NCI-H2081 (cell line): ENCODE data around the gene CHERP.

Experiments
- DNase-seq, 2 experiments: peaks; one replicate each; lab custom pipeline; 2025; lab: John Stamatoyannopoulos, UW

CHERP gene

GRCh38 chr19:16542045-16542909 is at the start of gene CHERP:
Gene CHERP, minus strand, starts transcription at chr19:16542437. Its CDS starts 59 bp downstream, at chr19:16542378.
- DNase-seq = peak; percentile 92 to 96

- DNase-seq = no peak
Measured at GRCh38 chr19:16590876-16591802, 48.9 kb upstream of the CHERP start.

DNA sequence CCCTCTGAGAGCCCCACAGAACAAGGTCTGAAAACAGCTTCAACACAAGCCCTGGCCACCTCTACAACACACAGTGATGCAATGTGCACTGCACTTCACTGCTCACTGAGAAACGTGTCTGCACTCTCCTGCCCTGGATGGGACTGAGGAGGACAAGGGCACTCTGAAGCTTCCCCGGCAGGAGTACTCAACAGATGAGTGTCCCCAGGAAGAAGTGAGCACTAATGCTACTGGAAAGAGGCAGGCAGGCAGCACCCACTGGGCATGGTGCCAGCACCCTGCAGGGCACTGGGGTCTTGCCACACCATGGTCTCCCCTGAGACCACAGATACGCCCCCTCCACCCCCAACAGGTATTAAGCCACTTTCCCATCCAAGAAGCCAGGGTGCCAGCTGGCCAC is 47.7 kb upstream of the CHERP start:
- peak in 1 of 2 experiments; percentile 41 for DNase-seq

GRCh38 chr19:16588824-16589577 is 46.8 kb upstream of the CHERP start:
- DNase-seq = no peak

DNA sequence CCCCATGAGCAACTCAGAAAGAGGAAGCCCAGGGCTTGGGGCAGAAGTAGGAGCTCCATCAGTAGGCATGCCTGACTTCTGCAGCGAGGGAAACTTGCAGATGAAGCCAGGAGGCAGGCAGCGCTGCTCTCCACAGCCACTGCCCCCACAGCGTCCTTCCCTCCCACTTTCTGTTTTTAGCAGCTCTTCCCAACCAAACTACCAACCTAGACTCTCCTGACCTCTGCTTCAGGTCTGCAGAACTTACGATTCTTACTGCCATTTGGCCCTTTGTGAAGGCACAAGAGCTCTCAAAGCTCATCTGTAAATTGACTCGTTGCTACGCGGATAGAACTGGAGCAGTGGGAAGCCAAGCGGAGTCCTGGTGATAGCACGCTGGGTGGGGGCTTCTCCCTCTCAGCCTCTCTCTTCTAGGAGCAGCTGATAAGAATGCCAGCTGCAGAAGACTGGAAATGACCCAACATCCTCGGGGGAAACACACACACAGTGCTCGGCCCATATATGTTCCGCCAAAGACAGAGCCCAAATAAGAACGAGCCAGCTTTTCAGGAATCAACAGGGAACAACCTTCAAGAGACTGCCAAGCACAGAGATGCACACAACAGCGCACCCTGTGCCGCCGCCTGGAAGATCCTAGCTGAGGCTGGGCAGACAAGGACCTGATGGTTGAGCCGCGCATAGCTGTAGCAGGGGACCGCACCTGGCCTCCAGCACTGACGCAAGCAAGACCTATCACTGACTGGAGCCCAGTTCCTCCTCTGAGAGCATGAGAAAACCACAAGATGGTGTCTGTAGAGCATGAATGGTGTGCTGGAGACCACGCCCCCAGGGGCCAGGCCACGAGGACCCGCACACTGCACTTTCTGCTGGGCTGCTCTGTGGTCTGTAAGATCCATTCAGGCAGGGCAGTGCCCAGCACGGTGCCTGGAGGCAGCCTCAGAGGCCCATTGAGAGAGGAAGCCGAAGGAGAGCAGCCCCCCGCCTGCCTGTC is 45.9 kb upstream of the CHERP start:
- DNase-seq = peak in 1 of 2 experiments; percentile 18

- no peak for DNase-seq
Measured at GRCh38 chr19:16586991-16587832, 45.0 kb upstream of the CHERP start.

- no peak for DNase-seq
Measured at GRCh38 chr19:16586477-16586871, 44.2 kb upstream of the CHERP start.

DNA sequence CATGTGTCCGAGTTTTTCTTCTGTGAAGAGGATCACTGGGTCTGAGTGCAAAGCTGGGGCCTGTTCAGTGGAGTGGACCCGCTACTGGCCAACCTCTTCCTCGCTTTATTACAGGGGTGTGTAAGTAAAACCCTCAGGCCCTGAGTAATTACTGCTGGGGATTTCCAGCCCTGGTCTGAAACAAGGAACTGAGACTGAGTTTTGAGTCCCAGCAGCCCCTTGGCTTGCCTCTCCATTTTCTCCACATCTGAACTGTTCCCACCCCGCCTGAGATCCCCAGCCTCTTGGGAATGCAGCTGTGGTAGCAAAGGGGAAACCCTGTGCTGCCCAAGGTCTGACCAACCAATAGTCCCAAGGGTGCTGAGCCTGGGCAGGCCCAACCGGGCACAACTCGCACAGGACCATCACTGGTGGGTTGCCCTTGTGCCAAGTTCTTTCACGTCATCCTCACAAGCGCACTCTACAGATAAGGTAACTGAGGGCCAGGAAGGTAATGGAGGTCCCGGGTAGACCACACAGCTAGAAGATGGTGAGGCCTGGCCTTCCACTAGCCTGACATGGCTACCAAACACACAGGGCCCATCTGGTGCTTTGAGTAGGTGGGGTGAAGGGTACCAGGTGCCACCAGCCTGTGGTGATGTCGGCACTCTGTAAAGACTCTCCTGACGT is 43.7 kb upstream of the CHERP start:
- DNase-seq = no peak

DNA sequence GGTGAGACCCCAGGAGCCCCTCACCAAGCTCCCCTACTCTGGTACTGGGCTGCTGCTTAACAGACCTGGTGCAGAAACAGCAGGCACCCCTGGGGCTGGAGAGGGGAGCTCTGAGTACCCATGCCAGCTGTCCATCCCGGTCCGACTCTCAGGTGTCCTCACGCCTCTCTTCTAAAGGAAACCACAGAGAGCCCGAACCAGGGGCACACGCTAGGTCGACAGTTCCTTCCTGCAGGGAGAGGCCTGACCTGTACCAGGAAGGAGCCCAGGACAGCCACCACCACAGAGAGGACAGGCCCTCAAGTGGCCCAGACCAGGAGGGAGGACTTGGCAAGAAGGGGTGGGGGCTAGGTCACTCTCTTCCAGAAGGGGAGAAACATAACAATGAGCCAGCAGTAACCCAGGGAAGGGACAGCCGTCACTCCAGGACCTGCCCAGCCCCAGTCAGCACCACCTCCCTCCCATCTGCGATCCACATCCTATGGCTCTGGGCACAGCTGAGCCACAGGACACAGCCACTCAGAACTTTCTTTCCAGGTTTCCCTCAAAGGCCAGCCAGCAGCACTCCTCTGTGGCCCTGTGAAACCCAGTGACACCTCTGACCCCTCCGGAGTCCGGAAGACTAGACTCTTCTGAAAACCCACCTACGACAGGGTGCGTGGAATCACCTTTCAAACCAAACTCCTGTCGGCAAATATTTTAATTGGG is 43.0 kb upstream of the CHERP start:
- no peak for DNase-seq

DNA sequence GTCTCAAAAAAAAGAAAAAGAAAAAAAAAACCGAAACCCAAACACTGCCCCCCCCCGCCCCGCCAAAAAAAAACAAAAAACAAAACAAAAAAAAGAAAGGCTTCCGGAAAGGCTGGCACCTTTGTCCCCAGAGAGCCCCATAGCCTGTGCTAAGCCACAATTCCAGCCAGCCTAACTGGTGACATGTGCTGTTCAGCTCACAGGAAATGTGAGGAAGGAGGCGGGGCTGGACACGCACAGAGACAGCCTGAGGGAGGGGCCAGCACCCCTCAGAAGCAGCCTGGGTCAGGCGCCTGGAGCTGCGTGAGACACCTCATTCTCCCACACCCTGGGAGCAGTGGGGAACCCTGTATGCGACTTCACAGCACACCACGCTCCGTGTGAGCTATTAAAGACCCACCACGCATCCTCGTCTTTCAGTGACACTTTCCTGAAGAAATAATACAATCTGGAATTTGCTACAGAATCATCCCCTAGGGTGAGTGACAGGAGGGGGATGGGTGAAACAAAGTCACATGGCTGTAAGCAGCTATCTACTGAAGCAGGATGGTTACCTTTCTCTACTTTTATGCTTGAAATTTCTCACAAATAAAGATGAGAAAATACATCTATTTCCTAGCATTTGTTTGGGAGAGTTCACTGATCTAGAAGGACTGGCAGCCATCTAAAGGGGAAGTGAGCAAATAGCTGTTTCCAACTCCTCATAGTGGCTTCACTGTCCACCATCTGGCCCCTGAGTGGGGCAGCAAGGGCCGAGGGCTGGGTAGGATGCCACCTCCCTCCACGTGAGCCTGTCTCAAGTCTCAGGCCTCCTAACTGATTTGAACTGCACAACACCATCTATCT is 42.2 kb upstream of the CHERP start:
- peak; percentile 63 to 78 for DNase-seq

DNA sequence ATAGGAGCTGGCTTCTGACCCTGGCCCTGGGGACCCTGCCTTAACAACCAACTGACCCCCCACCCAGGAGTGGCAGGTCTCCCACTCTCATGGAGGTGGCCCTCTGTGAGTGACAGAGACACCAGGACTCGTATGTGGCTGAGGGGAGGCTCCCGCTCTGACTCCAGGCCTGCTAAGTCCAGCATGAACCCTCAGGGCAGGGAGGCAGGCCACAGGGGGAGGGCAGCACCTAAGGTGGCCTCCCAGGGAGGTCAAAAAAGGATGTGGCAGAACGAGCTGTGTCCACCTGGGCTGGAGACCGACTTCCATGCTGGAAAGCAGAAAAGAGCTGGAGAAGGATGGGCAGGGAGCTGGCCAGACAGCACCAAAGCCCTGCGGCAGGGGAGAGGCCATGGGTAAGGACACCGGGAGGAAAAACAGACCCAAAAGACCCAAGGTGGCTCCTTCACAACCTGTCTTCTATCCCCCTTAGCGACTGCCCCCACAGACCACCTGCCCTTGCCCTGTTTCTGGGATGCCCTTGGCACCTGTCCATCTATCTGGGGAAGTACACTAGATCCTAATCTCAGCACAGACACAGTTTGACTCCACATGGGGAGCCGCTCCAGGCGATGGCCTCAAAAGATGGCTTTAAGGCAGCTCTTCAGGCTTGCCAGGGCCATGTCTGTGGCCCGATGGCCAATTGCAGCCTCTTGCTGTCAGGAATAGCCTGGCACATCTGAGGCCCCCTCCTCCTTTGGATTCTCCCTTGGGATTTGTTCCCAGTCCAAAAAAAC is 40.4 kb upstream of the CHERP start:
- no peak for DNase-seq

- no peak for DNase-seq
Measured at GRCh38 chr19:16581971-16582343, 39.7 kb upstream of the CHERP start.

GRCh38 chr19:16581145-16581970 is 39.1 kb upstream of the CHERP start:
- no peak for DNase-seq

DNA sequence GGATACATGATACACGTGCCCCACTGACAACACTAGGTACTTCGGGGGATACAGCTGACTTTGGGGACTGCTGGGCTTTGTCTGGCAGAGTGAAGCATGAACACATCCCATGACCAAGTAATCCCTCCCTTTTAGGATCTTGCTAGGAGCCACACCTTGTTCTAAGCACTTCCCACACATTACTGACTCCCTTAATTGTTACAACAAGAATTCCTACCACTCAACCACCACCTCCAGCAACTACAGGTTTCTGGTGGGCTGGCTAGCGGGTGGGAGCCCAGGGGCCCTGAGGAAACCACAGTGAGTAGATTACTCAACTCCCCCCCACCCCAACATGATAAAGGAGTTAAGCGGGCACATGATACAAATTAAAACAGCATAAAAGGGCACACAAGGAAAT is 37.1 kb upstream of the CHERP start:
- no peak for DNase-seq

- DNase-seq = no peak
Measured at GRCh38 chr19:16577531-16577985, 35.3 kb upstream of the CHERP start.
